Measurements from ENCODE around the gene UBA52. TPM values are rescaled to one million over a fixed set of nuclear protein-coding genes. Genes with fewer than 3 reads are reported as not detected.
"Not testable (repeated sequence)": the region's sequence is repeated elsewhere in the genome, so short reads cannot be mapped to it uniquely, and the experiment has no call there.

UBA52 gene
- total RNA-seq, 1 experiment from 2014 or later, result 1,108 TPM

DNA sequence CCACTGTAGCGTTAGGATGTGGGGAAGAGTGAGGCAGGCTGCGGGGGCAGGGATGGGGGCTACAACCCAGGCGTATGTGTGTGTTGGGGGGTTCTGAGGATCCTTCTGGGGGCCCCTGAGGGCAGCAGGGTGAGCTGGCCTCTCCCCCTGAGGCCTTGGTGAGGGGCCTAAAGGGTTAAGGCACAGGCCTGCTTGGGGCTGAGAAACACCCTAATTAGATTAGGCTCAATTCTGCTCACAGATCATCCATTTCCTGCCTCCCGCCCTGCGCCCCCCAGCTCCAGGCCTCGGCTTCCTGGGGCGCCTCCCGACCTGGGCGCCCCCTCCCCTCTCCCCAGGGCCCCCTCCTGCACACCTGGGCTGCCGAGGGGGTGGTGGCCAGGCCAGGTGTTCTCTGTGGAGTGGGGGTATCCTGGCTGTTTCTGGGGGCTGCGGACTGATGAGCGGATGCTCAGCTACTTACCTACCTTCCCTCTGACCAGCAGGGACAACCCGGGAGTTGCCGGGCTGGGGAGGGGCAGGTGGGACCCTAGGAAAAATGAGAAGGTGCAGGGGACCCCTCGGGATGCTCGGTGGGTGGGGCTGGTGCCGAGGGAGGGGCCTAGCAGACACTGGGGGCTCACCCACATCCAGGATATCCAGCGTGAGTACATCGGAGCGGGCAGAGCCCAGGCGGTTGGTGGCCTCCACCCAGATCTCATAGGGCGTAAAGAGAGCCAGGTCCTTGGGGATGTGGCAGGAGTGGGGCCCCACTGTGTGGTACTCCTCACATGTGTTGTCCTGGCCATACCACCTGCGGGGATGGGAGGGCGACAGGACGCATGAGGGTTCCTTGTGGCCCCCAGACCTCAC lies 26.4 kb downstream of the UBA52 start:
- no peaks in the 10 kb centered on the region for H3K27me3 ChIP-seq (ENCODE audit: low read length)
- H2AFZ ChIP-seq (ENCODE audit: low read length), result no peak overlapping the region
- DNase-seq (no peak), ATAC-seq (no peak)
- H4K20me1 ChIP-seq (ENCODE audit: low read length), result no peaks in the 10 kb centered on the region
- H3K4me2 ChIP-seq (ENCODE audit: low read length), result no peak overlapping the region
- peaks cover 9% of the 10 kb centered on the region; the same call in 1 of the 2 replicates for H3K4me1 ChIP-seq (ENCODE audit: insufficient read depth, low read length)
- no peaks in the 10 kb centered on the region for H3F3A ChIP-seq (ENCODE audit: low read length, unreplicated experiment)
- no TSS peak for BruUV-seq (replicated peaks)
- TF ChIP-seq EZH2phosphoT487 (IDR thresholded peaks at IDR 0.05; ENCODE audit: borderline replicate concordance, low read length), result no peak
- ChIA-PET CTCF (no interaction called here), POLR2A (ENCODE audit: unreplicated experiment) (no interaction called here)
- no peak overlapping the region for H3K9ac ChIP-seq (ENCODE audit: low read length)
- intact Hi-C loops (cut with micrococcal nuclease), result no loop called here
- no peak overlapping the region for H3K4me3 ChIP-seq (ENCODE audit: low read length)
- H3K36me3 ChIP-seq (ENCODE audit: low read depth, low read length), result no peaks in the 10 kb centered on the region
- no peaks in the 10 kb centered on the region for H3K9me2 ChIP-seq (replicated peaks; ENCODE audit: low read length)
- no peaks in the 10 kb centered on the region for H3K79me2 ChIP-seq (ENCODE audit: low read length)
- no peaks in the 10 kb centered on the region for H3K9me3 ChIP-seq (ENCODE audit: low read length)
- H3K27ac ChIP-seq (ENCODE audit: low read length), result no peak overlapping the region

DNA sequence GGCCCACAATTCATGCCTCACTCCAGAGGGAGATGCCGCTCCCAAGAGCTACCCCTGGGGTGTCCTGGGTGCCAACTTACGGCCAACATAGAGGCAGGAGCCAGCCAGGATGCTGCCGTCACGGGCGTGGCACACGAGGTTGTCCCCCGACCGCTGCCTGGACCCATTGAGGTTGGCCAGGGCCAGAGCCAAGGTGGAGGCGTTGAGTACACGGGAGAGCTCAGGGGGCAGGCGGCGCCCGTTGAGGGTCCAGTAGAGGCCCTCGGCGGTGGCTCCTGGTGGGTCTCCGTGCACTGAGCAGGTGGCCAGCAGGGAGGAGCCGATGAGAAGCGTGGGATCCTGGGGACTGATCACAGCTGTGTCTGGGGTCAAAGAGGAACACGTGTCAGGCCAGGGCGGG lies 27.8 kb downstream of the UBA52 start:
- Histone ChIP-seq H3K36me3 (ENCODE audit: low read depth, low read length) (no peaks in the 10 kb centered on the region), H3K9me3 (ENCODE audit: low read length) (no peaks in the 10 kb centered on the region), H2AFZ (ENCODE audit: low read length) (no peak overlapping the region), H3K4me3 (ENCODE audit: low read length) (no peak overlapping the region), H3K27ac (ENCODE audit: low read length) (no peak overlapping the region), H3K79me2 (ENCODE audit: low read length) (no peaks in the 10 kb centered on the region), H3F3A (ENCODE audit: low read length, unreplicated experiment) (no peaks in the 10 kb centered on the region), H4K20me1 (ENCODE audit: low read length) (no peaks in the 10 kb centered on the region), H3K4me2 (ENCODE audit: low read length) (no peak overlapping the region), H3K4me1 (ENCODE audit: insufficient read depth, low read length) (peaks cover 4% of the 10 kb centered on the region; the same call in 1 of the 2 replicates), H3K9me2 (replicated peaks; ENCODE audit: low read length) (no peaks in the 10 kb centered on the region), H3K27me3 (ENCODE audit: low read length) (peaks cover 5% of the 10 kb centered on the region), H3K9ac (ENCODE audit: low read length) (no peak overlapping the region)
- CTCF ChIA-PET, result no interaction called here
- POLR2A ChIA-PET (ENCODE audit: unreplicated experiment), result no interaction called here
- BruUV-seq (replicated peaks), result no TSS peak
- intact Hi-C loops (cut with micrococcal nuclease), result no loop called here
- TF ChIP-seq EZH2 (IDR thresholded peaks at IDR 0.05; ENCODE audit: low read length, unreplicated experiment) (no peak), EZH2phosphoT487 (IDR thresholded peaks at IDR 0.05; ENCODE audit: borderline replicate concordance, low read length) (no peak)
- TF ChIP-seq, protein P1, sequence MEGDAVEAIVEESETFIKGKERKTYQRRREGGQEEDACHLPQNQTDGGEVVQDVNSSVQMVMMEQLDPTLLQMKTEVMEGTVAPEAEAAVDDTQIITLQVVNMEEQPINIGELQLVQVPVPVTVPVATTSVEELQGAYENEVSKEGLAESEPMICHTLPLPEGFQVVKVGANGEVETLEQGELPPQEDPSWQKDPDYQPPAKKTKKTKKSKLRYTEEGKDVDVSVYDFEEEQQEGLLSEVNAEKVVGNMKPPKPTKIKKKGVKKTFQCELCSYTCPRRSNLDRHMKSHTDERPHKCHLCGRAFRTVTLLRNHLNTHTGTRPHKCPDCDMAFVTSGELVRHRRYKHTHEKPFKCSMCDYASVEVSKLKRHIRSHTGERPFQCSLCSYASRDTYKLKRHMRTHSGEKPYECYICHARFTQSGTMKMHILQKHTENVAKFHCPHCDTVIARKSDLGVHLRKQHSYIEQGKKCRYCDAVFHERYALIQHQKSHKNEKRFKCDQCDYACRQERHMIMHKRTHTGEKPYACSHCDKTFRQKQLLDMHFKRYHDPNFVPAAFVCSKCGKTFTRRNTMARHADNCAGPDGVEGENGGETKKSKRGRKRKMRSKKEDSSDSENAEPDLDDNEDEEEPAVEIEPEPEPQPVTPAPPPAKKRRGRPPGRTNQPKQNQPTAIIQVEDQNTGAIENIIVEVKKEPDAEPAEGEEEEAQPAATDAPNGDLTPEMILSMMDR (conservative IDR thresholded peaks at IDR 0.05; ENCODE audit: low read depth, low read length), result no peak
- DNase-seq (no peak), ATAC-seq (no peak)

DNA sequence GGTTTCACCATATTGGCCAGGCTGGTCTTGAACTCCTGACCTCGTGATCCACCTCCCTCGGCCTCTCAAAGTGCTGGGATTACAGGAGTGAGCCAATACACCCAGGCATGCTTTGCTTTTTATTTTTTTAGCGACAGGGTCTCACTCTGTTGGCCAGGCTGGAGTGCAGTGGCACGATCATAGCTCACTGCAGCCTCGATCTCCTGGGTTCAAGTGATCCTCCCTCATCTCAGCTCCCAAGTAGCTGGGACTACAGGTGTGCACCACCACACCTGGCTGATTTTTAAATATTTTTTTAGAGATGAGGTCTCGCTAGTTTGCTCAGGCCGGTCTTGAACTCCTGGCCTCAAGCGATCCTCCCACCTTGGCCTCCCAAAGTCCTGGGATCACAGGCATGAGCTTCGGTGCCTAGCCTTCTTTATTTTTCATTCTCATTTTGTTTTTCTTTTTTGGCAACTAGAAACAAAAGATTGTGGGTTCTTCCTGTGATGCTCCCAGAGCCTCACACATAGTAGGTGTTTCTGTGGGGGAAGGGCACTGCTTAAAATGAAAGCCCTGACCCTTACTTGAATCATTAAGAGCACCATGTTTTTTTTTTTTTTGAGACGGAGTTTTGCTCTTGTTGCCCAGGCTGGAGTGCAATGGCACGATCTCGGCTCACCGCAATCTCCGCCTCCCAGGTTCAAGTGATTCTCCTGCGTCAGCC lies 29.2 kb downstream of the UBA52 start:
- H4K20me1 ChIP-seq (ENCODE audit: low read length); CTCF ChIA-PET; H3K79me2 ChIP-seq (ENCODE audit: low read length); H3K4me3 ChIP-seq (ENCODE audit: low read length); H3K36me3 ChIP-seq (ENCODE audit: low read depth, low read length); H3K4me1 ChIP-seq (ENCODE audit: insufficient read depth, low read length); H3K27ac ChIP-seq (ENCODE audit: low read length); H3K9ac ChIP-seq (ENCODE audit: low read length); POLR2A ChIA-PET (ENCODE audit: unreplicated experiment); DNase-seq; H3K9me2 ChIP-seq (replicated peaks; ENCODE audit: low read length); ATAC-seq; BruUV-seq (replicated peaks); H3K9me3 ChIP-seq (ENCODE audit: low read length); H2AFZ ChIP-seq (ENCODE audit: low read length); H3K4me2 ChIP-seq (ENCODE audit: low read length); H3F3A ChIP-seq (ENCODE audit: low read length, unreplicated experiment): not testable (repeated sequence)
- intact Hi-C loops (cut with micrococcal nuclease), result loop anchor here (10.0 kb wide), 1 partner anchor 174 kb away; no protein-coding TSS in a partner anchor
- peaks cover 18% of the 10 kb centered on the region for H3K27me3 ChIP-seq (ENCODE audit: low read length)

Measured in PC-3 (cell line).